HG03575 (cell line): ENCODE measurements around the gene SMPD4.
"Not testable (repeated sequence)": the region's sequence is repeated elsewhere in the genome, so short reads cannot be mapped to it uniquely, and the experiment has no call there.

Source experiments
- ATAC-seq: cut with Tn5 transposase; IDR thresholded peaks from one replicate; pipeline ENCODE4 v1.9.1; 2021; ENCODE audit not compliant: unreplicated experiment, insufficient number of reproducible peaks, low FRiP score; ENCODE audit errors: extremely low read depth

SMPD4 gene

GRCh38 chr2:130102597-130103363 is 78.6 kb downstream of the SMPD4 start:
- ATAC-seq: not testable (repeated sequence)
